Measurements from ENCODE around the gene TTBK1. TPM values are rescaled to one million over a fixed set of nuclear protein-coding genes. Genes with fewer than 3 reads are reported as not detected.

The TTBK1 gene
- total RNA-seq, 1 experiment from 2014 or later: not detected

DNA sequence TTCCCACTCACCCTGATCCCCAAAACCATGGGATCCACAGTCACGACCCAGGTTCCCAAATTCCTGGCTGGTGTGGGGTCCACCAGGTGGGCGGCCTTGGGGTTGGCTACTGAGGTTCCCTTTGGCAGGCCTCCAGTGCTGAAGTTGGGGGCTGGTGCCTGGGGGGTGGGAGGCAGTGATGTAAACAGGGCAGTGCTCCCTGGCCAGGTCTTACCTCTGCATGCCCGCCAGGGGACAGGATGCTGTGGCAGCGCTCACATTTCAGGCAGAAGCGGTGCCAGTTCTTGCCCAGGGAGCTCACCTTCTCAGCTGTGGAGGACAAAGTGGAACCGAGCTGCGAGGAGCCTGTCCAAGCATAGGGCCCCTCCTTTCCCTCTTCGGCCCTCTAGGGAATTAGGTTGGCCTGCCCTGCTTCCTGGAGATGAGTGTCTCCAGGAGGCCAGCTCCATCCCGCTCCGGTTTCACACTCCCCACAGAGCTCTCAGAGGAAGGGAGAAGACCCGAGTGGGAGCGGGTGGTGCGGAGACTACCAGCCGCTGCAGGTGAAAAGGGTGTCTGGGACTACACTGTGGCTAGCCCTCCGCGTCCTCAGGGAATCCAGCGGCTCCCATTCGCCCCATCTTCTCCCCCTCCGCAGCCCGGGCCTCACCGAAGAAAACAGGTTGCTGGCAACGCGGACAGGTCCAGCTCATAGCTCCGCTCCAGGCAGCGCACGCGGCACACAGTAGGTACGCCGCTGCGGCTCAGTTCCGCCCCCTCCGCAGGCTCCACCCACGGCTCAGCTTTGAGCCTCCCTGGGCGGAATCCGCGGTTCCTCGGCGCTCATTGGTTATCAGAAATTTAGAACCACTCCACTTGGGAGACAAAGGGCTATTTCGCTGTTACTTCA, 65.1 kb downstream of the TTBK1 start, which contains the start of gene CRIP3:
Gene CRIP3, minus strand, starts transcription at position 726 of the 889 bp plus-strand sequence. Its CDS starts 34 bp downstream, at position 692.
- H3K27me3 Mint-ChIP-seq (ENCODE audit: insufficient read depth, unreplicated experiment): no peaks in the 10 kb centered on the region
- no peak within 1 kb of the TSS for H3K27ac Mint-ChIP-seq (ENCODE audit: low read depth, unreplicated experiment)
- TF ChIP-seq, protein P1, sequence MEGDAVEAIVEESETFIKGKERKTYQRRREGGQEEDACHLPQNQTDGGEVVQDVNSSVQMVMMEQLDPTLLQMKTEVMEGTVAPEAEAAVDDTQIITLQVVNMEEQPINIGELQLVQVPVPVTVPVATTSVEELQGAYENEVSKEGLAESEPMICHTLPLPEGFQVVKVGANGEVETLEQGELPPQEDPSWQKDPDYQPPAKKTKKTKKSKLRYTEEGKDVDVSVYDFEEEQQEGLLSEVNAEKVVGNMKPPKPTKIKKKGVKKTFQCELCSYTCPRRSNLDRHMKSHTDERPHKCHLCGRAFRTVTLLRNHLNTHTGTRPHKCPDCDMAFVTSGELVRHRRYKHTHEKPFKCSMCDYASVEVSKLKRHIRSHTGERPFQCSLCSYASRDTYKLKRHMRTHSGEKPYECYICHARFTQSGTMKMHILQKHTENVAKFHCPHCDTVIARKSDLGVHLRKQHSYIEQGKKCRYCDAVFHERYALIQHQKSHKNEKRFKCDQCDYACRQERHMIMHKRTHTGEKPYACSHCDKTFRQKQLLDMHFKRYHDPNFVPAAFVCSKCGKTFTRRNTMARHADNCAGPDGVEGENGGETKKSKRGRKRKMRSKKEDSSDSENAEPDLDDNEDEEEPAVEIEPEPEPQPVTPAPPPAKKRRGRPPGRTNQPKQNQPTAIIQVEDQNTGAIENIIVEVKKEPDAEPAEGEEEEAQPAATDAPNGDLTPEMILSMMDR (IDR thresholded peaks at IDR 0.05; ENCODE audit: unreplicated experiment): peak; percentile 34
- ChIA-PET POLR2A (no interaction called here), CTCF (interaction anchor here (0.6 to 1.3 kb wide), 4 partner anchors 26 to 91 kb away, joined by 3 to 5 read pairs (median 4); no protein-coding TSS in a partner anchor)
- H3K36me3 Mint-ChIP-seq (ENCODE audit: insufficient read depth, unreplicated experiment): no peaks in the 10 kb centered on the region
- no peaks in the 10 kb centered on the region for H3K4me1 Mint-ChIP-seq (ENCODE audit: insufficient read depth, unreplicated experiment)
- intact Hi-C loops (cut with micrococcal nuclease): no loop called here
- peak within 1 kb of the TSS; percentile 61 for H3K4me3 Mint-ChIP-seq (ENCODE audit: unreplicated experiment)
- no peaks in the 10 kb centered on the region for H3K9me3 Mint-ChIP-seq (ENCODE audit: unreplicated experiment)
- DNase-seq (ENCODE audit: unreplicated experiment): peak; percentile 56
- no TSS peak for BruUV-seq (replicated peaks)

DNA sequence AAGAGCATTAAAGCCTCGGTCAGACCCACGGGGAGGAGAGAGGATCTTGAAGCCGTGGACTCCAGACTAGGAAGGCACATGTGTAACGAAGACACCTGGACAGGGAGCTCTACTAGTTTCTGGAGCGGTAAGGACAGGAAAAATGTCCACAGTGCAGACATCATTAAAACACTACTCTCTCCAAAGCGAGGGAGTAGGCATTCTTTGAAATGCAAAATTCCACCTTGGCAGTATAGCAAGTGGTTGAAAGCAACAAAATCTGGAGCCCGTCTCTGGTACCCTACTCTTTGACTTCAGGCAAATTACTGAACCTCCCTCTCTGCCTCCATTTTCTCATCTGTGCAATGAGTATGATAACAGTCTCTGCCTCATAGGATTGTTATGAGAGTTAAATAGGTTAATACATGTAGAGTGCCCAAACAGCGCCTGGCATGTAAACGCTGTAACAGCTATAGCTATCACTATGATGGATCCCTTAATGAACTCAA, 65.8 kb downstream of the TTBK1 start:
- no peaks in the 10 kb centered on the region for H3K4me1 Mint-ChIP-seq (ENCODE audit: insufficient read depth, unreplicated experiment)
- no peak for DNase-seq (ENCODE audit: unreplicated experiment)
- TF ChIP-seq, protein P1 (IDR thresholded peaks at IDR 0.05; ENCODE audit: unreplicated experiment): no peak
- no peaks in the 10 kb centered on the region for H3K36me3 Mint-ChIP-seq (ENCODE audit: insufficient read depth, unreplicated experiment)
- H3K27ac Mint-ChIP-seq (ENCODE audit: low read depth, unreplicated experiment): no peak overlapping the region
- H3K9me3 Mint-ChIP-seq (ENCODE audit: unreplicated experiment): no peaks in the 10 kb centered on the region
- no peaks in the 10 kb centered on the region for H3K27me3 Mint-ChIP-seq (ENCODE audit: insufficient read depth, unreplicated experiment)
- intact Hi-C loops (cut with micrococcal nuclease): no loop called here
- H3K4me3 Mint-ChIP-seq (ENCODE audit: unreplicated experiment): peak overlapping the region; percentile 61
- POLR2A ChIA-PET: no interaction called here
- CTCF ChIA-PET: interaction anchor here (0.6 to 1.1 kb wide), 3 partner anchors 26 to 90 kb away, joined by 3 to 5 read pairs (median 4); no protein-coding TSS in a partner anchor
- no TSS peak for BruUV-seq (replicated peaks)

DNA sequence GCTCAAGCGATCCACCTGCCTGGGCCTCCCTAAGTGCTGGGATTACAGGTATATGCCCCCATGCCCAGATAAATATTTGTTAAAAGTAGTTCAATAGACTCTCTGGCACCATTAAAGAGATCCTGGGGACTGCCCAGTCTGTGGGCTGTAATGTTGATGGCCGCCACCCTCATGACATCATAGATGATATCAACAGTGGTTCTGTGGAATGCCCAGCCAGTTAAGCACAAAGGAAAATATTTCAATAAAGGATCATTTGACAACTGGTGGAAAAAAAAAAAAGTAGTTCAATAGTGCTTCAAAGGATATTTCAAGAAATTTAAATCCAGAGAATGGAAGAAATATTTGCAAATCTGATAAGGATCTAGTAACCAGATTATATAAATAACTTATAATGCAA, 66.9 kb downstream of the TTBK1 start:
- CTCF ChIA-PET: no interaction called here
- BruUV-seq (replicated peaks): no TSS peak
- H3K4me3 Mint-ChIP-seq (ENCODE audit: unreplicated experiment): no peak overlapping the region
- H3K36me3 Mint-ChIP-seq (ENCODE audit: insufficient read depth, unreplicated experiment): no peaks in the 10 kb centered on the region
- H3K9me3 Mint-ChIP-seq (ENCODE audit: unreplicated experiment): no peaks in the 10 kb centered on the region
- no peaks in the 10 kb centered on the region for H3K27me3 Mint-ChIP-seq (ENCODE audit: insufficient read depth, unreplicated experiment)
- intact Hi-C loops (cut with micrococcal nuclease): no loop called here
- POLR2A ChIA-PET: no interaction called here
- no peak for DNase-seq (ENCODE audit: unreplicated experiment)
- H3K4me1 Mint-ChIP-seq (ENCODE audit: insufficient read depth, unreplicated experiment): no peaks in the 10 kb centered on the region
- TF ChIP-seq, protein P1 (IDR thresholded peaks at IDR 0.05; ENCODE audit: unreplicated experiment): no peak
- H3K27ac Mint-ChIP-seq (ENCODE audit: low read depth, unreplicated experiment): no peak overlapping the region

DNA sequence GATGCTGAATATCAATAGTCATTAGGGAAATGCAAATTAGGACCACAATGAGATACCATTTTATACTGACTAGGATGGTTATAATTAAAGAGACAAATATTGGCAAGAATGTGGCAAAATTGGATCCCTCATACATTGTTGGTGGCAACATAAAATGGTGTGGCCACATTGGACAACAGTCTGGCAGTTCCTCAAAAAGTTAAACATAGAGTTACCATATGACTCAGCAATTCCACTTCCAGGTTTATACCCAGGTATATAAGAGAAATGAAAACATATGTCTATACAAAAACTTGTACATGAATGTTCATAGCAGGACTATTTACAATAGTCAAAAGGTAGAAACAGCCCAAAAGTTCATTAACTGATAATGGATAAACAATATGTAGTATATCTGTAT, 67.3 kb downstream of the TTBK1 start:
- CTCF ChIA-PET: interaction anchor here (0.7 kb wide), 1 partner anchor 186 kb away, joined by 3 read pairs; no protein-coding TSS in a partner anchor
- TF ChIP-seq, protein P1 (IDR thresholded peaks at IDR 0.05; ENCODE audit: unreplicated experiment): no peak
- intact Hi-C loops (cut with micrococcal nuclease): no loop called here
- no TSS peak for BruUV-seq (replicated peaks)
- Mint-ChIP-seq H3K4me3 (ENCODE audit: unreplicated experiment) (no peak overlapping the region), H3K27me3 (ENCODE audit: insufficient read depth, unreplicated experiment) (no peaks in the 10 kb centered on the region), H3K27ac (ENCODE audit: low read depth, unreplicated experiment) (no peak overlapping the region), H3K9me3 (ENCODE audit: unreplicated experiment) (no peaks in the 10 kb centered on the region), H3K4me1 (ENCODE audit: insufficient read depth, unreplicated experiment) (no peaks in the 10 kb centered on the region), H3K36me3 (ENCODE audit: insufficient read depth, unreplicated experiment) (no peaks in the 10 kb centered on the region)
- DNase-seq (ENCODE audit: unreplicated experiment): no peak
- POLR2A ChIA-PET: no interaction called here
